HepG2 (cell line): ENCODE data around the gene CACNG1. TPM values are rescaled to one million over a fixed set of nuclear protein-coding genes. Genes with fewer than 3 reads are reported as not detected.

Source experiments
- ATAC-seq: fragments of 200-7000 bp; cut with Tn5 transposase; 3 replicates; pipeline ENCODE4 v1.9.1; 2020; ENCODE audit warnings: mild to moderate bottlenecking, moderate library complexity
- BruUV-seq: library from RNA; stranded (reverse); fragments of 400-500 nt; replicated peaks from 2 replicates; lab custom pipeline; 2021; lab: Mats Ljungman, UMichigan
- CTCF ChIA-PET: fragments of 300-600 bp; formaldehyde crosslinking; extraction: SDS; loops from one replicate; lab custom pipeline; 2021; ENCODE audit warnings: low total read pairs, inconsistent platforms, low intra/inter-chr PET ratio; lab: Yijun Ruan, JAX
- POLR2A ChIA-PET: fragments of 350-600 bp; sonication (Branson Sonifier 250); formaldehyde crosslinking; loops from one replicate; lab custom pipeline; 2020; ENCODE audit warnings: antibody characterized with exemption, inconsistent platforms; lab: Yijun Ruan, JAX
- DNase-seq: peaks from one replicate; pipeline ENCODE4 v3.0.0-alpha.2; 2015; ENCODE audit warnings: low spot score
- FAIRE-seq: peaks from 3 replicates; lab custom pipeline; 2011; peaks lifted over from hg19 to GRCh38; lab: Jason Lieb, UNC
- H2AFZ ChIP-seq: one replicate; pipeline ENCODE4 v1.6.1; 2011; ENCODE audit warnings: low read length, inconsistent platforms
- H3K27ac ChIP-seq: fragments of 300-600 bp; 3 replicates; pipeline ENCODE4 v1.8.0; 2011; ENCODE audit warnings: mixed run types, mild to moderate bottlenecking, mixed read lengths, low read length, inconsistent platforms; ENCODE audit not compliant: insufficient read depth; ENCODE audit errors: extremely low read length
- H3K27me3 ChIP-seq, 2 experiments: fragments of 200-600 bp in 1 of 2; 2 replicates in 1 of 2; 3 replicates in 1 of 2; pipeline versions ENCODE4 v1.6.0 to v1.8.0; 2011; ENCODE audit warnings: low read length in 2 of 2, mild to moderate bottlenecking in 2 of 2, moderate library complexity in 2 of 2, inconsistent platforms in 1 of 2; ENCODE audit not compliant: insufficient read depth in 2 of 2, control insufficient read depth in 1 of 2
- H3K36me3 ChIP-seq, 2 experiments: fragments of 200-600 bp in 1 of 2; replicated peaks in 1 of 2; 2 replicates in 1 of 2; 3 replicates in 1 of 2; pipeline versions ENCODE4 v1.5.1 to v1.8.0; 2011; ENCODE audit warnings: low read length in 2 of 2, inconsistent platforms in 1 of 2; ENCODE audit not compliant: insufficient read depth in 2 of 2, control insufficient read depth in 1 of 2
- H3K4me1 ChIP-seq: 2 replicates; pipeline ENCODE4 v1.5.1; 2012; ENCODE audit warnings: low read length, inconsistent platforms; ENCODE audit not compliant: insufficient read depth
- H3K4me2 ChIP-seq: 2 replicates; pipeline ENCODE4 v1.6.0; 2011; ENCODE audit warnings: low read depth, low read length, inconsistent platforms
- H3K4me3 ChIP-seq, 3 experiments: fragments of 200-600 bp in 1 of 3; sonication (generic), shearing (Covaris generic) in 1 of 3; replicated peaks in 1 of 3; 2 replicates each; pipeline ENCODE4 v1.5.1; 2011 to 2016; ENCODE audit warnings: low read length in 3 of 3, inconsistent platforms in 2 of 3, low read depth in 2 of 3, mild to moderate bottlenecking in 2 of 3, control low read depth in 1 of 3, mixed read lengths in 1 of 3; ENCODE audit not compliant: insufficient read depth in 1 of 3
- H3K79me2 ChIP-seq: one replicate; pipeline ENCODE4 v1.6.1; 2011; ENCODE audit warnings: low read length, inconsistent platforms; ENCODE audit not compliant: insufficient read depth
- H3K9ac ChIP-seq: 2 replicates; pipeline ENCODE4 v1.6.0; 2011; ENCODE audit warnings: mild to moderate bottlenecking, low read depth, low read length, inconsistent platforms; ENCODE audit not compliant: insufficient read depth
- H3K9me3 ChIP-seq: 2 replicates; pipeline ENCODE4 v1.5.1; 2012; ENCODE audit warnings: mild to moderate bottlenecking, low read length
- H4K20me1 ChIP-seq: 2 replicates; pipeline ENCODE4 v1.6.0; 2011; ENCODE audit warnings: inconsistent platforms, mild to moderate bottlenecking, low read length, moderate library complexity; ENCODE audit not compliant: insufficient read depth
- NFKB2 ChIP-seq: sonication (generic); formaldehyde crosslinking; IDR thresholded peaks from 2 replicates; pipeline ENCODE4 v1.4.0; 2020; ENCODE audit warnings: missing genetic modification reagents, borderline replicate concordance
- ZNF143 ChIP-seq: sonication (generic); formaldehyde crosslinking; IDR thresholded peaks from 2 replicates; pipeline ENCODE4 v1.4.0; 2020; ENCODE audit warnings: missing genetic modification reagents
- ZNF44 ChIP-seq: sonication (generic); formaldehyde crosslinking; IDR thresholded peaks from 2 replicates; pipeline ENCODE4 v1.5.1; 2020; ENCODE audit warnings: mild to moderate bottlenecking, missing genetic modification reagents
- WGBS: methylation state at CpG from one replicate; pipeline ENCODE4 v1.1.6; 2017; ENCODE audit warnings: low lambda C conversion rate; 5-methylcytosine and 5-hydroxymethylcytosine counted together
- in situ Hi-C: cut with HindIII; loops from 2 replicates; pipeline ENCODE4 v1.10.0; 2017; ENCODE audit warnings: low pct_unique_long_range_greater_than_20kb; ENCODE audit not compliant: extremely low pct_ligation_motif_present
- intact Hi-C: fragments of 100-400 bp; cut with micrococcal nuclease; formaldehyde crosslinking; loops from one replicate; pipeline ENCODE4 v1.10.0; 2022; ENCODE audit not compliant: unreplicated experiment
- polyA plus RNA-seq, 8 experiments: library from polyadenylated mRNA; depleted of rRNA in 3 of 8; stranded (reverse) in 7 of 8; unstranded in 1 of 8; fragments of >200 nt; fragmentation: Illumina TruSeq in 4 of 8; extraction: Trizol in 4 of 8; gene quantifications; 2 replicates each; pipeline versions ENCODE4 v1.2.1 to v1.2.3, GENCODE V29; 2011 to 2016; ENCODE audit warnings: low read depth in 4 of 8, missing spikeins in 1 of 8, mixed read lengths in 1 of 8; ENCODE audit not compliant: insufficient read depth in 1 of 8
- total RNA-seq, 5 experiments: library from RNA; depleted of rRNA; stranded (reverse); fragments of >200 nt; fragmentation: Illumina TruSeq; extraction: Trizol; gene quantifications; 2 replicates each; pipeline ENCODE4 v1.2.3, GENCODE V29; 2016; ENCODE audit warnings: low read depth in 1 of 5
- TF ChIP-seq, protein P1 (sequence below): sonication (generic); formaldehyde crosslinking; IDR thresholded peaks from 2 replicates; pipeline ENCODE4 v1.8.0; 2022; ENCODE audit warnings: mild to moderate bottlenecking, missing genetic modification reagents; ENCODE audit not compliant: insufficient replicate concordance
- TF ChIP-seq, protein P2 (sequence below): sonication (generic); formaldehyde crosslinking; IDR thresholded peaks from 2 replicates; pipeline ENCODE4 v1.8.1; 2023; ENCODE audit warnings: mild to moderate bottlenecking, moderate library complexity, missing genetic modification reagents

CACNG1 gene
- total and polyA plus RNA-seq, 2 of the 13 experiments (the other 11 are each of a cell fraction or from before 2014, with no cell fraction given): not detected

DNA sequence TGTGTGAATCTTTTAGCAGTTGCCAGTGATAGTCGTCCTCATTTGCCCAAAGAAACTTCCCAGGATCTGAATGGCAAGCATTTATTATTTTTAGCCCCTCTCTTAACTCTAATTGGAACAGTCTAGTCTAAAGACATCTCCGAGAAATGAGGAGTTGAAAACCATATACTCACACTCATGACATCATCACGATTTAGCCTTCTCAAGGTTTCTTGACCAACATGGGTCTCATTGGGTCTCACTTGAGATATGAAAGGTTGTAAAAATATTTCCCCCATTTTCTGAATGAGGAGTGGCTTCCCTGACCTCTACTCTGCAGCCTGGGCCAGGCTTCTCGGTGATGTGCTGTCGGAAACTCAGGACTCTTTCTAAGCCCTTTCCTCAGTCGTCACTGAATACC, 37.1 kb upstream of the CACNG1 start (continued):
- TF ChIP-seq, protein P1, sequence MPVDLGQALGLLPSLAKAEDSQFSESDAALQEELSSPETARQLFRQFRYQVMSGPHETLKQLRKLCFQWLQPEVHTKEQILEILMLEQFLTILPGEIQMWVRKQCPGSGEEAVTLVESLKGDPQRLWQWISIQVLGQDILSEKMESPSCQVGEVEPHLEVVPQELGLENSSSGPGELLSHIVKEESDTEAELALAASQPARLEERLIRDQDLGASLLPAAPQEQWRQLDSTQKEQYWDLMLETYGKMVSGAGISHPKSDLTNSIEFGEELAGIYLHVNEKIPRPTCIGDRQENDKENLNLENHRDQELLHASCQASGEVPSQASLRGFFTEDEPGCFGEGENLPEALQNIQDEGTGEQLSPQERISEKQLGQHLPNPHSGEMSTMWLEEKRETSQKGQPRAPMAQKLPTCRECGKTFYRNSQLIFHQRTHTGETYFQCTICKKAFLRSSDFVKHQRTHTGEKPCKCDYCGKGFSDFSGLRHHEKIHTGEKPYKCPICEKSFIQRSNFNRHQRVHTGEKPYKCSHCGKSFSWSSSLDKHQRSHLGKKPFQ: no peak
- TF ChIP-seq, protein P2, sequence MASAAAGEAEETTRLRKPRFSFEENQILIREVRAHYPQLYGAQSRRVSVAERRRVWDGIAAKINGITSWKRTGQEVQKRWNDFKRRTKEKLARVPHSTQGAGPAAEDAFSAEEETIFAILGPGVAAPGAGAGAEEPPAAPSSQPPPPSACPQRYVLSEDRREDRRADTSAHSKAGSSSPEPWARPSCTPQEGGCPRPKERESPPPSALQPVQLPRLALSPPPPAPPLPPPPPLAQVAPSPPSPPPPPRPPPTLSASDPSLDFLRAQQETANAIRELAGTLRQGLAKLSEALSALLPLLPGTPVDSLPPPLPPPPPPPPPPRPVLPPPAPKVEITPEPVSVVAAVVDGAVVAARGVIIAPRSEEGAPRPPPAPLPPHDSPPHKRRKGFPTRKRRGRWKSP (CRISPR knock-in tag): no peak

DNA sequence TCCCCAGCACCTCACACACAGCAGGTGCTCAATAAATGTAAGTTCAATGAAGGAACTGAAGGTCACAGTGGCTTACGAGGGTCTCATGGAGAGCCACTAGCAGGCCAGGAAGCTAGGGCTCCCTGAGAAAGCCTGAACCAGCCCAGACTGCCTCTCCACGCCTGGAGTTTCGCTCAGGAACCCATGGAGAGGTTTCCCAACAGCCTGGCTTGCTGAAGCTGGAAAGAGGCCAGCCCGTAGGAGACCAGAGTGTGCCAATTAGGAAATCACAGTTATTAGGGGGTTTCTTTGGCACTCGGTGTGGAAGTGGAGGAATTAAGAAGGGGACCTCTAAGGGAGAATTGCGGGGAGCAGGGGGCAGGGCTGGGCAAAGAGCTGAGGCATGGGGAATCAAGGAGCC, 36.3 kb upstream of the CACNG1 start:
- in situ Hi-C loops (no loop called here), intact Hi-C loops (no loop called here)
- no peaks in the 10 kb centered on the region for H3K79me2 ChIP-seq
- ATAC-seq (no peak), DNase-seq (no peak), FAIRE-seq (no peak)
- no TSS peak for BruUV-seq
- WGBS: 24% methylated on average over 6 of the region's 6 CpGs
- no peaks in the 10 kb centered on the region for H3K9me3 ChIP-seq
- peak overlapping the region; percentile 31; the same call in 1 of the 2 replicates for H3K4me2 ChIP-seq
- ChIA-PET POLR2A (no interaction called here), CTCF (no interaction called here)
- H2AFZ ChIP-seq: no peak overlapping the region
- H3K27ac ChIP-seq: no peak overlapping the region
- H3K4me1 ChIP-seq: no peaks in the 10 kb centered on the region
- peaks cover 1 to 58% of the 10 kb centered on the region in 2 experiments; a peak in 3 of 5 replicates for H3K27me3 ChIP-seq
- TF ChIP-seq ZNF143 (0 out of 2 replicates have a peak, but pooled peaks have one; percentile 20), ZNF44 (CRISPR knock-in tag) (no peak), NFKB2 (0 out of 2 replicates have a peak, but pooled peaks have one; percentile 32)
- no peaks in the 10 kb centered on the region for H4K20me1 ChIP-seq
- H3K9ac ChIP-seq: no peak overlapping the region
- H3K4me3 ChIP-seq: no peak overlapping the region
- no peaks in the 10 kb centered on the region for H3K36me3 ChIP-seq
